HepG2 (cell line): ENCODE measurements around the gene DYSF. TPM values are rescaled to one million over a fixed set of nuclear protein-coding genes. Genes with fewer than 3 reads are reported as not detected.
A peak's percentile ranks its signal among the peaks of the same experiment; 100 is the strongest.

Experiments used
- ATAC-seq: fragments of 200-7000 bp; cut with Tn5 transposase; 3 replicates; pipeline ENCODE4 v1.9.1; 2020; ENCODE audit warnings: mild to moderate bottlenecking, moderate library complexity
- BruUV-seq: library from RNA; stranded (reverse); fragments of 400-500 nt; replicated peaks from 2 replicates; lab custom pipeline; 2021; lab: Mats Ljungman, UMichigan
- CTCF ChIA-PET: fragments of 300-600 bp; formaldehyde crosslinking; extraction: SDS; loops from one replicate; lab custom pipeline; 2021; ENCODE audit warnings: low total read pairs, inconsistent platforms, low intra/inter-chr PET ratio; lab: Yijun Ruan, JAX
- POLR2A ChIA-PET: fragments of 350-600 bp; sonication (Branson Sonifier 250); formaldehyde crosslinking; loops from one replicate; lab custom pipeline; 2020; ENCODE audit warnings: antibody characterized with exemption, inconsistent platforms; lab: Yijun Ruan, JAX
- DNase-seq: peaks from one replicate; pipeline ENCODE4 v3.0.0-alpha.2; 2015; ENCODE audit warnings: low spot score
- FAIRE-seq: peaks from 3 replicates; lab custom pipeline; 2011; peaks lifted over from hg19 to GRCh38; lab: Jason Lieb, UNC
- H2AFZ ChIP-seq: one replicate; pipeline ENCODE4 v1.6.1; 2011; ENCODE audit warnings: low read length, inconsistent platforms
- H3K27ac ChIP-seq: fragments of 300-600 bp; 3 replicates; pipeline ENCODE4 v1.8.0; 2011; ENCODE audit warnings: mixed run types, mild to moderate bottlenecking, mixed read lengths, low read length, inconsistent platforms; ENCODE audit not compliant: insufficient read depth; ENCODE audit errors: extremely low read length
- H3K27me3 ChIP-seq, 2 experiments: fragments of 200-600 bp in 1 of 2; 2 replicates in 1 of 2; 3 replicates in 1 of 2; pipeline versions ENCODE4 v1.6.0 to v1.8.0; 2011; ENCODE audit warnings: low read length in 2 of 2, mild to moderate bottlenecking in 2 of 2, moderate library complexity in 2 of 2, inconsistent platforms in 1 of 2; ENCODE audit not compliant: insufficient read depth in 2 of 2, control insufficient read depth in 1 of 2
- H3K36me3 ChIP-seq, 2 experiments: fragments of 200-600 bp in 1 of 2; replicated peaks in 1 of 2; 2 replicates in 1 of 2; 3 replicates in 1 of 2; pipeline versions ENCODE4 v1.5.1 to v1.8.0; 2011; ENCODE audit warnings: low read length in 2 of 2, inconsistent platforms in 1 of 2; ENCODE audit not compliant: insufficient read depth in 2 of 2, control insufficient read depth in 1 of 2
- H3K4me1 ChIP-seq: 2 replicates; pipeline ENCODE4 v1.5.1; 2012; ENCODE audit warnings: low read length, inconsistent platforms; ENCODE audit not compliant: insufficient read depth
- H3K4me2 ChIP-seq: 2 replicates; pipeline ENCODE4 v1.6.0; 2011; ENCODE audit warnings: low read depth, low read length, inconsistent platforms
- H3K4me3 ChIP-seq, 3 experiments: fragments of 200-600 bp in 1 of 3; sonication (generic), shearing (Covaris generic) in 1 of 3; replicated peaks in 1 of 3; 2 replicates each; pipeline ENCODE4 v1.5.1; 2011 to 2016; ENCODE audit warnings: low read length in 3 of 3, inconsistent platforms in 2 of 3, low read depth in 2 of 3, mild to moderate bottlenecking in 2 of 3, control low read depth in 1 of 3, mixed read lengths in 1 of 3; ENCODE audit not compliant: insufficient read depth in 1 of 3
- H3K79me2 ChIP-seq: one replicate; pipeline ENCODE4 v1.6.1; 2011; ENCODE audit warnings: low read length, inconsistent platforms; ENCODE audit not compliant: insufficient read depth
- H3K9ac ChIP-seq: 2 replicates; pipeline ENCODE4 v1.6.0; 2011; ENCODE audit warnings: mild to moderate bottlenecking, low read depth, low read length, inconsistent platforms; ENCODE audit not compliant: insufficient read depth
- H3K9me3 ChIP-seq: 2 replicates; pipeline ENCODE4 v1.5.1; 2012; ENCODE audit warnings: mild to moderate bottlenecking, low read length
- H4K20me1 ChIP-seq: 2 replicates; pipeline ENCODE4 v1.6.0; 2011; ENCODE audit warnings: inconsistent platforms, mild to moderate bottlenecking, low read length, moderate library complexity; ENCODE audit not compliant: insufficient read depth
- CREM ChIP-seq, 2 experiments: sonication (generic) in 1 of 2; formaldehyde crosslinking in 1 of 2; IDR thresholded peaks; 2 replicates each; pipeline versions ENCODE4 v1.4.0 to v1.6.1; 2016 to 2020; ENCODE audit warnings: antibody characterized with exemption in 1 of 2, mild to moderate bottlenecking in 1 of 2, missing genetic modification reagents in 1 of 2
- PTBP1 ChIP-seq: fragments of 200-400 bp; formaldehyde crosslinking; IDR thresholded peaks from 2 replicates; pipeline ENCODE4 v1.6.1; 2018; ENCODE audit warnings: low read length, low read depth; ENCODE audit not compliant: poor library complexity, severe bottlenecking
- RBAK ChIP-seq: sonication (generic); formaldehyde crosslinking; IDR thresholded peaks from 2 replicates; pipeline ENCODE4 v1.5.1; 2020; ENCODE audit warnings: mild to moderate bottlenecking, missing genetic modification reagents
- ZNF772 ChIP-seq: sonication (generic); formaldehyde crosslinking; IDR thresholded peaks from 2 replicates; pipeline ENCODE4 v1.5.0; 2020; ENCODE audit warnings: mild to moderate bottlenecking, missing genetic modification reagents
- WGBS: methylation state at CpG from one replicate; pipeline ENCODE4 v1.1.6; 2017; ENCODE audit warnings: low lambda C conversion rate; 5-methylcytosine and 5-hydroxymethylcytosine counted together
- in situ Hi-C: cut with HindIII; loops from 2 replicates; pipeline ENCODE4 v1.10.0; 2017; ENCODE audit warnings: low pct_unique_long_range_greater_than_20kb; ENCODE audit not compliant: extremely low pct_ligation_motif_present
- intact Hi-C: fragments of 100-400 bp; cut with micrococcal nuclease; formaldehyde crosslinking; loops from one replicate; pipeline ENCODE4 v1.10.0; 2022; ENCODE audit not compliant: unreplicated experiment
- polyA plus RNA-seq, 8 experiments: library from polyadenylated mRNA; depleted of rRNA in 3 of 8; stranded (reverse) in 7 of 8; unstranded in 1 of 8; fragments of >200 nt; fragmentation: Illumina TruSeq in 4 of 8; extraction: Trizol in 4 of 8; gene quantifications; 2 replicates each; pipeline versions ENCODE4 v1.2.1 to v1.2.3, GENCODE V29; 2011 to 2016; ENCODE audit warnings: low read depth in 4 of 8, missing spikeins in 1 of 8, mixed read lengths in 1 of 8; ENCODE audit not compliant: insufficient read depth in 1 of 8
- total RNA-seq, 5 experiments: library from RNA; depleted of rRNA; stranded (reverse); fragments of >200 nt; fragmentation: Illumina TruSeq; extraction: Trizol; gene quantifications; 2 replicates each; pipeline ENCODE4 v1.2.3, GENCODE V29; 2016; ENCODE audit warnings: low read depth in 1 of 5
- TF ChIP-seq, protein P1 (sequence below): sonication (generic); formaldehyde crosslinking; conservative IDR thresholded peaks from 2 replicates; pipeline ENCODE4 v1.4.0; 2020; ENCODE audit warnings: mild to moderate bottlenecking, missing genetic modification reagents, moderate library complexity
- TF ChIP-seq, protein P2 (sequence below): sonication (generic); formaldehyde crosslinking; IDR thresholded peaks from 2 replicates; pipeline ENCODE4 v1.5.1; 2020; ENCODE audit warnings: mild to moderate bottlenecking, missing genetic modification reagents, moderate library complexity
- TF ChIP-seq, protein P3 (sequence below): sonication (generic); formaldehyde crosslinking; IDR thresholded peaks from 2 replicates; pipeline ENCODE4 v1.4.0; 2020; ENCODE audit warnings: missing genetic modification reagents, borderline replicate concordance
- TF ChIP-seq, protein P4 (sequence below): sonication (generic); formaldehyde crosslinking; conservative IDR thresholded peaks from 2 replicates; pipeline ENCODE4 v1.8.0; 2022; ENCODE audit warnings: mild to moderate bottlenecking, moderate library complexity, missing genetic modification reagents

The DYSF gene
- total and polyA plus RNA-seq, 2 of the 13 experiments (the other 11 are each of a cell fraction or from before 2014, with no cell fraction given), result 0.15 to 2.4 TPM

DNA sequence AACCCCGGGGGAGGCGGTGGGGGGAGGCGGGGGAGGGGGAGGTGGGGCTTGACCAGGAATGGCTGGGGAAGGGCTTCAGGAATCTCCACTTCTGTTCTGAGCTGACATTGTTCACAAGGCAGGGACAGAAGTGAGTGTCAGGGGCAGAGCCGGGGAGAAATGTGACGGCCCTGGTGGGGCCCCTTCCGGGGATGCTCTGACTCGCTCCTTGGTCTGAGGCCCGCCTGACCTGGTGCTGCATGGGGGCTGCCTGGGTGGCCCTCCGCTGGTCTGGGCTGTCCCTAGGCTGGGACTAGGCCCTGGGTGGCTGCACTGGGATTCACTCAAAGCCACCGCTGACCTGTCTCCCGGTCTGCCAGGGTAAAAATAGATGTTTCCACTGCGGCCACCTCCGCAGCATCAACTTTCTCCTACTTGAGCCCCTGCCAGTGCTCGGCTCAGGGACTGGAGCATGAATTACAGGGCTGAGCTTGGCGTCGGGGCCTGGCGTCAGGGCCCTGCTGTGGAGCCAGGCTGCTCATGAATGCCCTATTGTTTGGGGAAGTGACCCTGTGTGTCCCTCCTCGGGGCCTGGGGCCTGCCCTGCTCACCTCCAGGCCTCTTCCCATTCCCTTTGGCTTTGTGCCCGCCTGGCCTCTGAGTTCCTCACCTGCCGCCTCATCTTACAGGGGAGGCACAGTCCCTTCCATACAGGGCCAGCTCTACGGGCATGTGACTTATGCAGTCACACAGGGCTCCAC, 247.5 kb downstream of the DYSF start:
- no TSS peak for BruUV-seq
- peak overlapping the region; percentile 72 for H3K4me2 ChIP-seq
- ChIA-PET CTCF (no interaction called here), POLR2A (interaction anchor here (1.4 kb wide), 1 partner anchor 16 kb away, joined by 3 read pairs; no protein-coding TSS in a partner anchor)
- H3K79me2 ChIP-seq, result no peaks in the 10 kb centered on the region
- no peak overlapping the region for H3K27ac ChIP-seq
- in situ Hi-C loops (no loop called here), intact Hi-C loops (no loop called here)
- H3K4me1 ChIP-seq, result peaks cover 24% of the 10 kb centered on the region
- no peak overlapping the region for H2AFZ ChIP-seq
- H4K20me1 ChIP-seq, result no peaks in the 10 kb centered on the region
- DNase-seq, result peak; percentile 61
- peak; percentile 81 for ATAC-seq
- no peaks in the 10 kb centered on the region for H3K36me3 ChIP-seq
- whole genome bisulfite sequencing, result 0% methylated on average over 15 of the region's 21 CpGs
- peak overlapping the region in 2 of 3 experiments; percentile 41 to 58; a peak in 2 of 6 replicates for H3K4me3 ChIP-seq
- no peak overlapping the region for H3K9ac ChIP-seq
- no peak for FAIRE-seq
- no peaks in the 10 kb centered on the region for H3K9me3 ChIP-seq
- H3K27me3 ChIP-seq, result peaks cover 5 to 27% of the 10 kb centered on the region in 2 experiments; a peak in 3 of 5 replicates
- TF ChIP-seq, protein P1, sequence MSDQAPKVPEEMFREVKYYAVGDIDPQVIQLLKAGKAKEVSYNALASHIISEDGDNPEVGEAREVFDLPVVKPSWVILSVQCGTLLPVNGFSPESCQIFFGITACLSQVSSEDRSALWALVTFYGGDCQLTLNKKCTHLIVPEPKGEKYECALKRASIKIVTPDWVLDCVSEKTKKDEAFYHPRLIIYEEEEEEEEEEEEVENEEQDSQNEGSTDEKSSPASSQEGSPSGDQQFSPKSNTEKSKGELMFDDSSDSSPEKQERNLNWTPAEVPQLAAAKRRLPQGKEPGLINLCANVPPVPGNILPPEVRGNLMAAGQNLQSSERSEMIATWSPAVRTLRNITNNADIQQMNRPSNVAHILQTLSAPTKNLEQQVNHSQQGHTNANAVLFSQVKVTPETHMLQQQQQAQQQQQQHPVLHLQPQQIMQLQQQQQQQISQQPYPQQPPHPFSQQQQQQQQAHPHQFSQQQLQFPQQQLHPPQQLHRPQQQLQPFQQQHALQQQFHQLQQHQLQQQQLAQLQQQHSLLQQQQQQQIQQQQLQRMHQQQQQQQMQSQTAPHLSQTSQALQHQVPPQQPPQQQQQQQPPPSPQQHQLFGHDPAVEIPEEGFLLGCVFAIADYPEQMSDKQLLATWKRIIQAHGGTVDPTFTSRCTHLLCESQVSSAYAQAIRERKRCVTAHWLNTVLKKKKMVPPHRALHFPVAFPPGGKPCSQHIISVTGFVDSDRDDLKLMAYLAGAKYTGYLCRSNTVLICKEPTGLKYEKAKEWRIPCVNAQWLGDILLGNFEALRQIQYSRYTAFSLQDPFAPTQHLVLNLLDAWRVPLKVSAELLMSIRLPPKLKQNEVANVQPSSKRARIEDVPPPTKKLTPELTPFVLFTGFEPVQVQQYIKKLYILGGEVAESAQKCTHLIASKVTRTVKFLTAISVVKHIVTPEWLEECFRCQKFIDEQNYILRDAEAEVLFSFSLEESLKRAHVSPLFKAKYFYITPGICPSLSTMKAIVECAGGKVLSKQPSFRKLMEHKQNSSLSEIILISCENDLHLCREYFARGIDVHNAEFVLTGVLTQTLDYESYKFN (CRISPR knock-in tag), result no peak
- TF ChIP-seq CREM (IDR thresholded peaks at IDR 0.05) (no peak), CREM (CRISPR knock-in tag; IDR thresholded peaks at IDR 0.05) (no peak), RBAK (0 out of 2 replicates have a peak, but pooled peaks have one; percentile 44), PTBP1 (no peak), ZNF772 (no peak)
- TF ChIP-seq, protein P2, sequence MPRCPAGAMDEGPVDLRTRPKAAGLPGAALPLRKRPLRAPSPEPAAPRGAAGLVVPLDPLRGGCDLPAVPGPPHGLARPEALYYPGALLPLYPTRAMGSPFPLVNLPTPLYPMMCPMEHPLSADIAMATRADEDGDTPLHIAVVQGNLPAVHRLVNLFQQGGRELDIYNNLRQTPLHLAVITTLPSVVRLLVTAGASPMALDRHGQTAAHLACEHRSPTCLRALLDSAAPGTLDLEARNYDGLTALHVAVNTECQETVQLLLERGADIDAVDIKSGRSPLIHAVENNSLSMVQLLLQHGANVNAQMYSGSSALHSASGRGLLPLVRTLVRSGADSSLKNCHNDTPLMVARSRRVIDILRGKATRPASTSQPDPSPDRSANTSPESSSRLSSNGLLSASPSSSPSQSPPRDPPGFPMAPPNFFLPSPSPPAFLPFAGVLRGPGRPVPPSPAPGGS (CRISPR knock-in tag), result no peak
- TF ChIP-seq, protein P3, sequence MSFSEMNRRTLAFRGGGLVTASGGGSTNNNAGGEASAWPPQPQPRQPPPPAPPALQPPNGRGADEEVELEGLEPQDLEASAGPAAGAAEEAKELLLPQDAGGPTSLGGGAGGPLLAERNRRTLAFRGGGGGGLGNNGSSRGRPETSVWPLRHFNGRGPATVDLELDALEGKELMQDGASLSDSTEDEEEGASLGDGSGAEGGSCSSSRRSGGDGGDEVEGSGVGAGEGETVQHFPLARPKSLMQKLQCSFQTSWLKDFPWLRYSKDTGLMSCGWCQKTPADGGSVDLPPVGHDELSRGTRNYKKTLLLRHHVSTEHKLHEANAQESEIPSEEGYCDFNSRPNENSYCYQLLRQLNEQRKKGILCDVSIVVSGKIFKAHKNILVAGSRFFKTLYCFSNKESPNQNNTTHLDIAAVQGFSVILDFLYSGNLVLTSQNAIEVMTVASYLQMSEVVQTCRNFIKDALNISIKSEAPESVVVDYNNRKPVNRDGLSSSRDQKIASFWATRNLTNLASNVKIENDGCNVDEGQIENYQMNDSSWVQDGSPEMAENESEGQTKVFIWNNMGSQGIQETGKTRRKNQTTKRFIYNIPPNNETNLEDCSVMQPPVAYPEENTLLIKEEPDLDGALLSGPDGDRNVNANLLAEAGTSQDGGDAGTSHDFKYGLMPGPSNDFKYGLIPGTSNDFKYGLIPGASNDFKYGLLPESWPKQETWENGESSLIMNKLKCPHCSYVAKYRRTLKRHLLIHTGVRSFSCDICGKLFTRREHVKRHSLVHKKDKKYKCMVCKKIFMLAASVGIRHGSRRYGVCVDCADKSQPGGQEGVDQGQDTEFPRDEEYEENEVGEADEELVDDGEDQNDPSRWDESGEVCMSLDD (CRISPR knock-in tag), result no peak
- TF ChIP-seq, protein P4, sequence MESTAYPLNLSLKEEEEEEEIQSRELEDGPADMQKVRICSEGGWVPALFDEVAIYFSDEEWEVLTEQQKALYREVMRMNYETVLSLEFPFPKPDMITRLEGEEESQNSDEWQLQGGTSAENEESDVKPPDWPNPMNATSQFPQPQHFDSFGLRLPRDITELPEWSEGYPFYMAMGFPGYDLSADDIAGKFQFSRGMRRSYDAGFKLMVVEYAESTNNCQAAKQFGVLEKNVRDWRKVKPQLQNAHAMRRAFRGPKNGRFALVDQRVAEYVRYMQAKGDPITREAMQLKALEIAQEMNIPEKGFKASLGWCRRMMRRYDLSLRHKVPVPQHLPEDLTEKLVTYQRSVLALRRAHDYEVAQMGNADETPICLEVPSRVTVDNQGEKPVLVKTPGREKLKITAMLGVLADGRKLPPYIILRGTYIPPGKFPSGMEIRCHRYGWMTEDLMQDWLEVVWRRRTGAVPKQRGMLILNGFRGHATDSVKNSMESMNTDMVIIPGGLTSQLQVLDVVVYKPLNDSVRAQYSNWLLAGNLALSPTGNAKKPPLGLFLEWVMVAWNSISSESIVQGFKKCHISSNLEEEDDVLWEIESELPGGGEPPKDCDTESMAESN (CRISPR knock-in tag), result no peak
